D721Med (cell line): ENCODE data around the gene ANO10.

Experiments used
- DNase-seq: peaks from one replicate; pipeline ENCODE4 v3.0.0; 2011; ENCODE audit warnings: low spot score; ENCODE audit not compliant: insufficient read length
- FAIRE-seq: peaks from 2 replicates; lab custom pipeline; 2011; peaks lifted over from hg19 to GRCh38; lab: Jason Lieb, UNC
- TF ChIP-seq, protein P1 (sequence below): IDR thresholded peaks from 2 replicates; pipeline ENCODE4 v1.5.1; 2012; ENCODE audit warnings: mild to moderate bottlenecking, control low read depth; ENCODE audit not compliant: insufficient read depth; ENCODE audit errors: missing control alignments

Gene ANO10

DNA sequence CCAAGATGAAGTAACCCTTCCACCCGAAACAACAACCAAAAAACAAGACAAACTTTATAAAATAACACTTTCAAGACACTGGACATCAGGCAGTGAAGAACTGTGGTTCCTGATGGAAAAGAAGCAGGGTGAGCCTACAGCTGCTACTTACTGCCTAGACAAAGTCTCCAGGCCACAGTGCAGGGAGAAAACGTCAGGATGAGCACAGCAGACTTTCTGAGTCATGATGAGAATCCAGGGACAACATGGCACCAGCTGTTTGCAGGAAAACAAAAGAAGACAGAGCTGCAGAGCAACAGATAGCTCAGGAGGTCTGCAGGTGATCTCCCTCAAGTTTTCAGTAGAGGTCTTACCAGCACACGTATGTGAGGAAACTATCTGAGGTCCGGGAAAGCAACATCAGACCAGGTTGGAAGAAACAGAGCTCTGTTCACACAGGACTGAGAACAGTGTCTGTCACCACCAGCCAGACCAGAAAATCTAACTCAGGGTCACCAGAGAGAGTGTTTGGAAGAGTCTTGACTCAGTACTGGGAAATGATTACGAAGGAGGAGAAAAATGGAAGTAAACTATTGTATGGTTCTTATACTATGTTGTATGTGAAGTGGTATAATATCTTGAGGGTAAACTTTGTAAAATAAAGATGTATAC, 108.9 kb downstream of the ANO10 start:
- TF ChIP-seq, protein P1, sequence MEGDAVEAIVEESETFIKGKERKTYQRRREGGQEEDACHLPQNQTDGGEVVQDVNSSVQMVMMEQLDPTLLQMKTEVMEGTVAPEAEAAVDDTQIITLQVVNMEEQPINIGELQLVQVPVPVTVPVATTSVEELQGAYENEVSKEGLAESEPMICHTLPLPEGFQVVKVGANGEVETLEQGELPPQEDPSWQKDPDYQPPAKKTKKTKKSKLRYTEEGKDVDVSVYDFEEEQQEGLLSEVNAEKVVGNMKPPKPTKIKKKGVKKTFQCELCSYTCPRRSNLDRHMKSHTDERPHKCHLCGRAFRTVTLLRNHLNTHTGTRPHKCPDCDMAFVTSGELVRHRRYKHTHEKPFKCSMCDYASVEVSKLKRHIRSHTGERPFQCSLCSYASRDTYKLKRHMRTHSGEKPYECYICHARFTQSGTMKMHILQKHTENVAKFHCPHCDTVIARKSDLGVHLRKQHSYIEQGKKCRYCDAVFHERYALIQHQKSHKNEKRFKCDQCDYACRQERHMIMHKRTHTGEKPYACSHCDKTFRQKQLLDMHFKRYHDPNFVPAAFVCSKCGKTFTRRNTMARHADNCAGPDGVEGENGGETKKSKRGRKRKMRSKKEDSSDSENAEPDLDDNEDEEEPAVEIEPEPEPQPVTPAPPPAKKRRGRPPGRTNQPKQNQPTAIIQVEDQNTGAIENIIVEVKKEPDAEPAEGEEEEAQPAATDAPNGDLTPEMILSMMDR, result no peak
- DNase-seq (no peak), FAIRE-seq (no peak)

DNA sequence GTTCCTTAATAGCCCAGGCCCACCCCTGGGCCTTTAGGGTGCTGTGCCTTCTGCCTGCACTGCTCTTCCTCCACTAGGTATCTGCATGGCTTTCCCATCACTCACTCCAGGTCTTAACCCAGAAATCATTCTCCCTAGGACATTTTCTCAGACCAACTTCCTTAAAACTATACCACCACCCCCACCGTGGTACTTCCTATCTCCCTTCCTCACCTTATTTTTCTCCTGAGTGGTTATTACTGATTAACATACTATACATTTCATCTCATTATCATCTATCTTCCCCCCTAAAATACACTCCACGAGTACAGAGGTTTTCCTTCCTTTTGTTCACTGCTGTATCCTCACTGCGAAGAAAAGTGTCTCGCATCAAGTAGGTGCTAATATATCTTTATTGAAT, 115.2 kb downstream of the ANO10 start:
- TF ChIP-seq, protein P1, result no peak
- FAIRE-seq (no peak), DNase-seq (no peak)

DNA sequence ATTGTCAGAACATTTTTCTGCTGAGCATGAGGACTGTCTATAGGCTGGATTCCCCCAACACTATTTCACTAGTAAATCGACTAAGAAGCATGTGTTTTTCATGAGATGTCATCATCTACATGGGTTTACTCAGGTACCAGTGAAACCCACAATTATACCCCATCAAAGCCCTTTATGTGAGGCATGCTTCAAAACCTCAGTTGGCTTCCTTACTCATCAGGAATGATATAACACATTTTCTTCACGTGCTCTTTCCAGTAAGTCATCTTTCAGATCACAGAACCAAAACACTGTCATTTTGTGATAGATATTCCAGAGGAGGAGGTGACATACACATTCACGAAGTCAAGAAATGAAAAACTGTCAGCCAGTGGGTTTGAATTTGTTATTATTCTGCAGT, 116.5 kb downstream of the ANO10 start:
- no peak for DNase-seq
- TF ChIP-seq, protein P1, result no peak
- no peak for FAIRE-seq

DNA sequence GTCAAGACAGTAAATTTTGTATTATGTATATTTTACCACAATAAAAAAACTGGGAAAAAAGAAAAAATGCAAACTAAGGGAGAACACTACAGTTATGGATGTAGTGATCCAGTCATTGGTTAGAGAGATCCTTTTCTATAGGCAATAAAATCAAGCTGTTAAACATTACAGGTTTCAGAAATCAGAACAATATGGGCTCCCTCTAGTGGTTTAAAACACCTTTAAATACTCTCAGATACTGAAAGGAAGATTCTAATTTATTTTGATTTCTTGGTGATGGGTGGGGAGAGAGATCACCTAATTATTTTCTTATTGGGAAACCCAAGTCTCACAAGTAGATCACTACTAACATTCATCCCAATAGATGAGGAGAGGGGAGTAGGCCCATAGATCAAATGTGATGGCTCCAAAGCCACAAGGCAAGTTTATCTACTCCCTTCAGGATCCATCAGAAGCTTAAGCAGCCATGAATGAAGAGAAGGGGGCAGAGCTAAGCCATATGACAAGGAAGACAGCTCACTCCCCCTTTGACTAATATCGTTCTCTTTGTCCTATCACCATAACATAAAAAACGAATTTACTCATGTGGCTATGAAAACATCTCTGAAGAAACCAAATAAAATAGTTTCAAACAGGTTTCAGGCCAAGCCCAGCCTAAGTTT, 118.6 kb downstream of the ANO10 start:
- DNase-seq (no peak), FAIRE-seq (no peak)
- TF ChIP-seq, protein P1, result peak; percentile 43

DNA sequence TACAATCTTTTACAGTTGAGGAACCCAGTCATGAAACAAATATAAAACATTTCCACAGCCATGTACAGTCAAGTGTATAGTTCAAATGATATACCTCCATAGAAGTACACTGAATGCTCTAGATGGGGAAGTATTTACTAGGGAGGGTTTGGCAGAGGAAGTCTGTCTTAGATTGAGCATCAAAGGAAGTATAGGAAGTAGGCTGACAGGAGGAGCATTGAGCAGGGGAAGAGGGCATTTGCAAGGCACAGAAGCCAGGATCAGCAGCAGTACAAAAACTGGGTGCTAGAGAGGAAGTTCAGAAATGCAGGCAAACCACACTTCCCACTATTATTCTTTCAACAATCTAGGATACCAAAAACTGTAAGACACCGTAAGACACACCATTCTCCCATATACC, 122.6 kb downstream of the ANO10 start:
- FAIRE-seq (no peak), DNase-seq (no peak)
- TF ChIP-seq, protein P1, result no peak

DNA sequence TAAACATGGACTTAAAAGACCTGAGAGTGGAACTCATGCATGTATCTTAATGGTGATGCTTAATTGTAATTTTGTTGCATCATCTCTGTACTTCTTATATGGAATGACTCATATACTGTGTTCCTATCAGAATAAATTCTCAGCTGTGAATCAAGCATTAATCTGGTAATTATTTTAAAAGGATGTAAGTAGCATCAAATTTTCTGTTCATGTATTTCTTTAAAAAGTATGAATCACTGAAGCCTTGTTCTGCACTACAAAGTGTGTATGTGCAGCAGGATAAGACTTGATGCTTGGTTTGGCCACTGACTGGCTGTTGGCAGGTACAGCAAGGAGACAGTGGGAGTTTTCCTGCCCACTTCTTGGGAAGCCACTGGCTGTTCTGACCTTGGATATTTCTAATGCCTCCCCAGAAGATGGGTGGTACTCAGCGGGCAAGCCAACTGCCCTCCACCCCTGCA, 123.9 kb downstream of the ANO10 start:
- FAIRE-seq (no peak), DNase-seq (no peak)
- TF ChIP-seq, protein P1, result no peak

DNA sequence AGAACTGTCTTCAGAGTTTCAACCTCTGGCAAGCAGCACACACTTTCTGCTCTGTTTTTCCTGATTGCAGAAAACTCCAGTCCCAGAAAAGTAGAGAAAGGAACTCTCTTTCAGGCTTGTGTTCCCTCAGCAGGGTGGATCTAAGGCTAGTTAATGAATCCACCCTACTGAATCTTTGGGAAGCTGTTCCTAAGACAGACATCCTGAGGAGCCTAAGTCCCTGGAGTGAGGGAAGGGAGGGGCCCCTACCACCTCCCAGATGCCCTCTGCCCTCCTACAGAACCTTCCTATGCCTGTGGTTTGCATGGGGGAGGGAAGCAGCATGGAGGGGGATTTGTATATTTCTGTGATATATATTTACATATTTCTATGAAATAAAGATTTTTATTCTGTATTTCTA, 124.4 kb downstream of the ANO10 start:
- TF ChIP-seq, protein P1, result no peak
- no peak for FAIRE-seq
- no peak for DNase-seq
